ENCODE data around the gene REEP1.

The REEP1 gene

GRCh38 chr2:86305195-86305914, 32.1 kb downstream of the REEP1 start:
- no peak for DNase-seq

- no peak for DNase-seq
These were observed 33.0 kb downstream of the REEP1 start for GRCh38 chr2:86304416-86304815.

GRCh38 chr2:86302320-86302719, 35.1 kb downstream of the REEP1 start:
- DNase-seq = no peak

GRCh38 chr2:86301711-86302202, 35.7 kb downstream of the REEP1 start:
- no peak for DNase-seq

GRCh38 chr2:86301009-86301408, 36.4 kb downstream of the REEP1 start:
- DNase-seq = no peak

GRCh38 chr2:86300496-86300895, 36.9 kb downstream of the REEP1 start:
- DNase-seq = no peak

- DNase-seq = no peak
These were observed 38.7 kb downstream of the REEP1 start for GRCh38 chr2:86298411-86299390.

- no peak for DNase-seq
These were observed 39.9 kb downstream of the REEP1 start for GRCh38 chr2:86297382-86298147.

GRCh38 chr2:86296947-86297346, 40.5 kb downstream of the REEP1 start:
- no peak for DNase-seq

- no peak for DNase-seq
These were observed 42.4 kb downstream of the REEP1 start for GRCh38 chr2:86295066-86295465.

GRCh38 chr2:86293612-86294011, 43.8 kb downstream of the REEP1 start:
- no peak for DNase-seq

- no peak for DNase-seq
These were observed 44.6 kb downstream of the REEP1 start for GRCh38 chr2:86292571-86293515.

- DNase-seq = no peak
These were observed 46.1 kb downstream of the REEP1 start for GRCh38 chr2:86291328-86291662.

GRCh38 chr2:86290596-86291327, 46.7 kb downstream of the REEP1 start:
- DNase-seq = no peak

- DNase-seq = no peak
These were observed 50.9 kb downstream of the REEP1 start for GRCh38 chr2:86286516-86286915.

- no peak for DNase-seq
These were observed 51.4 kb downstream of the REEP1 start for GRCh38 chr2:86285981-86286380.

- DNase-seq = no peak
These were observed 51.9 kb downstream of the REEP1 start for GRCh38 chr2:86285571-86285970.

- no peak for DNase-seq
These were observed 52.4 kb downstream of the REEP1 start for GRCh38 chr2:86284987-86285386.

- no peak for DNase-seq
These were observed 53.0 kb downstream of the REEP1 start for GRCh38 chr2:86284401-86284841.

GRCh38 chr2:86283411-86284030, 53.9 kb downstream of the REEP1 start:
- no peak for DNase-seq

All from activated CD4-positive, alpha-beta T cell treated with anti-CD3 and anti-CD28 coated beads, Interleukin-2, amount 50 U/mL, for 4 hours (primary cell).